Sigmoid colon (tissue), 3 donors: ENCODE results near the gene SPANXC.
"Not testable (repeated sequence)": the region's sequence is repeated elsewhere in the genome, so short reads cannot be mapped to it uniquely, and the experiment has no call there.

Experiments
- CTCF ChIP-seq, 4 experiments: fragments of 450-650 bp in 3 of 4; fragments of 200-600 bp in 1 of 4; IDR thresholded peaks; one replicate each; pipeline ENCODE4 v1.5.1; 2016 to 2019; ENCODE audit warnings: antibody characterized with exemption in 4 of 4, mild to moderate bottlenecking in 3 of 4, moderate library complexity in 2 of 4
- POLR2A ChIP-seq, 2 donors: fragments of 450-650 bp; IDR thresholded peaks; one replicate each; pipeline ENCODE4 v1.6.1; 2016; ENCODE audit warnings: antibody characterized with exemption in 2 of 2, mild to moderate bottlenecking in 2 of 2, moderate library complexity in 2 of 2

- not testable (repeated sequence) for TF ChIP-seq CTCF, POLR2A (IDR thresholded peaks at IDR 0.05)
Measured at GRCh38 chrX:141242417-141242816, at the start of gene SPANXC.
